Activated CD8-positive, alpha-beta memory T cell treated with anti-CD3 and anti-CD28 coated beads for 24 hours (primary cell): Measurements from ENCODE around the gene SIRT5.

Source experiments
- DNase-seq: peaks from one replicate; pipeline ENCODE4 v3.0.0-alpha.2; 2020

Gene SIRT5

GRCh38 chr6:13591205-13591921, 17.0 kb downstream of the SIRT5 start:
- no peak for DNase-seq

GRCh38 chr6:13593103-13593502, 18.7 kb downstream of the SIRT5 start:
- no peak for DNase-seq

GRCh38 chr6:13593720-13594119, 19.3 kb downstream of the SIRT5 start:
- DNase-seq: no peak

GRCh38 chr6:13597073-13597472, 22.7 kb downstream of the SIRT5 start:
- DNase-seq: no peak

- DNase-seq: no peak
Observed at GRCh38 chr6:13600036-13600435, 25.6 kb downstream of the SIRT5 start.

- DNase-seq: no peak
Observed at GRCh38 chr6:13604135-13604534, 29.7 kb downstream of the SIRT5 start.

- no peak for DNase-seq
Observed at GRCh38 chr6:13604546-13605416, 30.4 kb downstream of the SIRT5 start.

GRCh38 chr6:13605634-13606033, 31.2 kb downstream of the SIRT5 start:
- no peak for DNase-seq

- DNase-seq: no peak
Observed at GRCh38 chr6:13611715-13612114, 37.3 kb downstream of the SIRT5 start.

- DNase-seq: no peak
Observed at GRCh38 chr6:13613029-13613594, 38.7 kb downstream of the SIRT5 start.

GRCh38 chr6:13614126-13614925, 39.9 kb downstream of the SIRT5 start:
- peak; percentile 70 for DNase-seq

- DNase-seq: peak; percentile 99
Observed at GRCh38 chr6:13614926-13615791, 40.8 kb downstream of the SIRT5 start, which contains the start of gene NOL7. Gene NOL7 (plus strand): TSS chr6:13615335. CDS start chr6:13615359, 24 bp downstream.

- DNase-seq: peak; percentile 76
Observed at GRCh38 chr6:13615792-13616120, 41.4 kb downstream of the SIRT5 start.

GRCh38 chr6:13617066-13617465, 42.7 kb downstream of the SIRT5 start:
- no peak for DNase-seq

GRCh38 chr6:13624871-13625288, 50.5 kb downstream of the SIRT5 start:
- DNase-seq: no peak

GRCh38 chr6:13629459-13630116, 55.2 kb downstream of the SIRT5 start:
- DNase-seq: no peak

- DNase-seq: no peak
Observed at GRCh38 chr6:13630499-13630898, 56.1 kb downstream of the SIRT5 start.

- no peak for DNase-seq
Observed at GRCh38 chr6:13633343-13633742, 58.9 kb downstream of the SIRT5 start.

GRCh38 chr6:13635948-13636658, 61.7 kb downstream of the SIRT5 start:
- DNase-seq: no peak

GRCh38 chr6:13638014-13638413, 63.6 kb downstream of the SIRT5 start:
- no peak for DNase-seq

GRCh38 chr6:13638626-13639025, 64.2 kb downstream of the SIRT5 start:
- no peak for DNase-seq
